ENCODE data around the gene VPS35L.
"Not testable (repeated sequence)": the region's sequence is repeated elsewhere in the genome, so short reads cannot be mapped to it uniquely, and the experiment has no call there.

Gene VPS35L

DNA sequence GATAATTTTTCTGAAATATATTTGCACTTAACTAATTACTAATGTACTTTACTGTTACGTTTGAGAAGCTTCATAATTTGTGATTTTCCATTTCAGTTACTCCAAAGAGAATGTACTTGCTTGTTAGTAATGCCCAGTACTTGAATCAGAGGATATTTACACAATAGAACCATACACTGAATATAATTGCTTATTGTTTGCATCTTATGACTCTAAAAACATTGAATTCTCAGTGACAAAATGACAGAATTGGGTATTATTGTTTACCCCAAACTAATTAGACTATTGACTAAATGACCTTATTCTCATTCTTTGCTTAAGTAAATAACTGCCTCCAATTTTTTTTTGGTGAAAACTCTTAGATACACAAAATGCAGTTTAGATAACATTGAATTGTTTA, 22.9 kb upstream of the VPS35L start:
- no peak for DNase-seq

GRCh38 chr16:19540241-19540970, 15.1 kb upstream of the VPS35L start:
- DNase-seq: no peak

DNA sequence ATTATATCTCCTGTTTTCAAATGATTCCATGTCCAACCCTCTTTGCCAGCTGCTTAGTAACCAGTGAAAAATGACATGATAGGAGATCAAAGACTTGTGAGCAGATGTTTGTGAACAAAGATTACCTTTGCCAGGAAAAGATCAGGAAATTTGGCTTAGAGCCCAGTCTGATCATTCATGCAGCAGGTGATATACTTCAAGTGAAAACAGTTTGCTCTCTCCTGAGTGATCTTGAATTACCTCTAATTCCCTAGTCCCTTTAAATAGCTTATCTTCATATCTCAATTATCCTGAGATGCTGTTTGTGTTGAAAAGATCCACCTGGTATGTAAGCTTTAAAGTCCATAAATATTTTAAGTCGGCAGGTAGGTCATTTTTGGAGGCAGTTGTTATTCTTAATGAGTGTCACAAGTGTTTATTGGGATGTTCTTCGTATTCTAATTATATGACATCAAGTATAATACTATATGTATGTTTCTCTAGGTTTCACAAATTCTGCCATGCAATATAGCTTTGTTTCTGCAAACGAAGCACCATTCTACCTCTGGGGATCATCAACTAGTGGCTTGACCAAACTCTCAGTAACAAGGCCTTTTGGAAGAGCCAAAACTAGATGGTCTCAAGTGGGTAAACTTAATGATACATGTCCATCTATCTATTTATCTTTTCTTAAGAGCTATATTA, 13.2 kb upstream of the VPS35L start:
- no peak for DNase-seq

- DNase-seq: not testable (repeated sequence)
These were observed 12.1 kb upstream of the VPS35L start for GRCh38 chr16:19543278-19543996.

GRCh38 chr16:19548144-19548543, 7.4 kb upstream of the VPS35L start:
- no peak for DNase-seq

DNA sequence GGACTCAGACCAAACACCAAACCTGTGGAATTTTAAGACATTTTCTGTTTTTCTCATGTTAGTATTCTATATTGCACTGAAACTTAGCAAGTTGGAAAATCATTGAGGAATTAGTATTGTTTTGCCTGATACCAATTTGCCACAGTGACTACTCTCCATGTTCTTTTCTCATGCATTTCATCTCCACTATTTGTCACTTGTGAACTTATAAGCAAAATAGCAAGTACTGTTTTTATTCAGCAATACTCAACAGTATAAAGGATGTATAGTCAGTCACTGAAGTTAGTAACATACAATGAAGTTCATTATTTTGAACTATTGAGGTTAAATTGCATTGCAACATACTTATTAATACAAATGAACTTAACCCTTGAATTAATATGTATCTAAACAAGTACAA, 5.8 kb upstream of the VPS35L start:
- DNase-seq: no peak

- peak; percentile 27 for DNase-seq
These were observed 652 bp downstream of the VPS35L start for GRCh38 chr16:19555938-19556771.

DNA sequence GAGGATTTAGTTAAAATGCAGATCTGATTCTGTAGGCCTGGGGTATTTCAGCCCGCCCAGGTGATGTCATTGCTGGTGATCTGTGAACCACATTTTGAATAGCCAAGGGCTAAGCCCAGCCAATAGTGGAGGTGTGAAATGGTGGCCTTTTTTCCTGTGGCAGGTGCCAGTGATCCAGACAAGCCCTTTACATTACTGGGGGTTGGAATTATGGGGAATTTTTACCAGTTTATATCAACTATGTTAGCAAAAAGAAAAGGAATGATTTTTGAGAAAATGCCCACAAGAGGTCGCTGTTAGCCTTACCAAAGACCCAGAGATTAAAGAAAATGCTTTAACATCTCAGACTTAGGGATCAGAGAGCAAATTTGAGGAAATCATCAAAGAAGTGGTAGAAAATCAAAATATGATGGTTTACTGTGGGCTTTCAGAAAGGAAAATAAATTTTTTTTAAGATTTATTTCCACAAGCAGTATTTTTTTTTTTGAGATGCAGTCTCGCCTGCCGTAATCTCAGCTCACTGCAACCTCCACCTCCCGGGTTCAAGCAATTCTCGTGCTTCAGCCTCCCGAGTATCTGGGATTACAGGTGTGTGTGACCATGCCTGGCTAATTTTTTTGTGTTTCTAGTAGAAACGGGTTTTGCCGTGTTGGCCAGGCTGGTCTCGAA, 3.9 kb downstream of the VPS35L start:
- no peak for DNase-seq

GRCh38 chr16:19560078-19560477, 4.6 kb downstream of the VPS35L start:
- no peak for DNase-seq

- no peak for DNase-seq
These were observed 7.9 kb downstream of the VPS35L start for GRCh38 chr16:19563377-19563776.

- DNase-seq: no peak
These were observed 10.9 kb downstream of the VPS35L start for GRCh38 chr16:19566362-19566761.

GRCh38 chr16:19567560-19567959, 12.1 kb downstream of the VPS35L start:
- no peak for DNase-seq

GRCh38 chr16:19573997-19574396, 18.5 kb downstream of the VPS35L start:
- no peak for DNase-seq

DNA sequence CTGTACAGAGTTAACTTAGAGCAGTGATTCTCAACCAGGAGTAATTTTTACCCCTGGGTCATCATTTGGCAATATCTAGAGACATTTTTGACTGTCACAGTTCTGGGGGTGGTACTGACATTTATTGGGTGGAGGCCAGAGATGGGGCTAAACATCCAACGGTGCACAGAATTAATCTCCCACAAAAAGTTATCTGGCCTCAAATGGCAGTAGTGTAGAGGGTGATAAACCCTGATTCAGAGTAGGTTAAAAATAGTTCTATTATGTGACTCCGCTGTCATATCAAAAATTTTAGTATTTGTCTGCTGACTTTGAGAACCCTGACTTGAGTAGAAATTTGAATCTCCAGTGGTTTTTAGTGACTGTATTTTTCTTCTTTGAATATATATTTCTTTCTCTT, 19.1 kb downstream of the VPS35L start:
- DNase-seq: no peak

DNA sequence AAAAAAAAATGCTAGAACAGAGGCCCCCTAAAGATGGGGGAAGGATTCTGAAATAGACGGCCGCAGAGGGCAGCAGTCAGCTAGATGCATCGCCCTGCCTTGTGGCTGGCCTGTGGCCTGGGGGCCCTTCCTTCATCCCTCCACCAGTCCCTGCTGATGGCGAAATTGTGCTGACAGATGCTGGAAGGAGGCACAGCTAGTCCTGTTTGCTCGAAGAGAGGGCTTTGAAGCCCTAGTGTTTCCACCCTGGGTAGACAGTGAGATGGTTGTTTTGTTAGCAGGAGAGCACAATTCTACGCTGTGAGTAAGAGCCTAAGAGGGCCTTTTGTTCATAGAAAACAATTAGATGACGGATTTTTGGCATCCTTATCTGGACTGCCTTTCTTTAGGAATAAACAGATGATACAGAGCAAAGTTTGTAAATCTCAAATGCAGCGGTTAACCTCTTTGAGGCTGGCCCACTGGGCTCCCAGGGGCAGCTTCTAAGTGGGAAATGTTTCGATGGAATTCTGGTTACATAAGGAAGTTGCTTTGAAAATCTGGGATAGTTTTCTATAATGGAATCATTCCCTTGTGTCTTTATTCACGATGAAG, 23.0 kb downstream of the VPS35L start:
- DNase-seq: no peak

GRCh38 chr16:19582050-19582831, 26.7 kb downstream of the VPS35L start:
- no peak for DNase-seq

- DNase-seq: no peak
These were observed 28.3 kb downstream of the VPS35L start for GRCh38 chr16:19583665-19584300.

DNA sequence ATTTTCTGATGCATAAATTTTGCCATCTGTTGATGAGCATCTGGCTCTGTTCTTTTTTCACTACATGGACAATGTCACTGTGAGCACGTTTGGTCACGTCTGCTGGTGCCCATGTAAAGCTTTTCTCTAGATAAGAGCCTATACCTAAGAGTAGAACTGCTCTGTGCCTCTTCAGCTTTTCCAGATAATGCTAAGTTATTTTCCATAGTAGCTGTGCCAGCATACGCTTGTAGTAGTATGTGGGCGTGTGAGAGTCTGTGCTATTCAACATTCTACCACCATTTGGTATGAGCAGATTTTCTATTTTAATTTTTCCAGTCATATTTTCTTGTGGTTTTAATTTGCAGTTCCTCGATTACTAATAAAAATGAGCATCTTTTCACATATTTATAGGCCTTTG, 33.2 kb downstream of the VPS35L start:
- DNase-seq: no peak

- no peak for DNase-seq
These were observed 33.6 kb downstream of the VPS35L start for GRCh38 chr16:19589106-19589505.

GRCh38 chr16:19589771-19590302, 34.3 kb downstream of the VPS35L start:
- no peak for DNase-seq
